Heart right ventricle (tissue), 16 donors: Measurements from ENCODE around the gene RPS29. TPM values are rescaled to one million over a fixed set of nuclear protein-coding genes. Genes with fewer than 3 reads are reported as not detected.

ENCODE experiments used
- ATAC-seq, 8 donors: fragments of 200-7000 bp; cut with Tn5 transposase; one replicate each; pipeline ENCODE4 v1.9.1; 2020; ENCODE audit warnings: mild to moderate bottlenecking in 8 of 8, moderate library complexity in 8 of 8, moderate number of reproducible peaks in 1 of 8
- DNase-seq, 2 donors: peaks; one replicate each; pipeline ENCODE4 v3.0.0-alpha.2; 2020
- H3K27ac ChIP-seq, 10 donors: fragments of 200-600 bp; sonication (generic) in 2 of 10; one replicate each; pipeline versions ENCODE4 v1.5.0 to v1.8.0; 2020 to 2022; ENCODE audit warnings: mild to moderate bottlenecking in 3 of 10
- H3K27me3 ChIP-seq, 7 donors: fragments of 200-600 bp; one replicate each; pipeline ENCODE4 v1.8.0; 2021 to 2022; ENCODE audit warnings: mild to moderate bottlenecking in 2 of 7
- H3K36me3 ChIP-seq, 9 donors: fragments of 200-600 bp; sonication (generic) in 1 of 9; one replicate each; pipeline versions ENCODE4 v1.5.0 to v1.8.0; 2020 to 2022; ENCODE audit warnings: mild to moderate bottlenecking in 2 of 9
- H3K4me1 ChIP-seq, 9 donors: fragments of 200-600 bp; sonication (generic) in 1 of 9; one replicate each; pipeline versions ENCODE4 v1.5.0 to v1.8.0; 2020 to 2022; ENCODE audit warnings: mild to moderate bottlenecking in 4 of 9
- H3K4me3 ChIP-seq, 10 donors: fragments of 200-600 bp; sonication (generic) in 2 of 10; one replicate each; pipeline versions ENCODE4 v1.5.0 to v1.8.0; 2020 to 2022; ENCODE audit warnings: mild to moderate bottlenecking in 7 of 10, moderate library complexity in 2 of 10
- H3K9me3 ChIP-seq, 11 donors: fragments of 200-600 bp in 10 of 11; sonication (generic) in 2 of 11; one replicate each; pipeline versions ENCODE4 v1.5.0 to v1.8.0; 2013 to 2022; ENCODE audit warnings: mild to moderate bottlenecking in 2 of 11, control low read depth in 1 of 11, moderate library complexity in 1 of 11
- WGBS, 2 donors: extraction: QIAGEN DNeasy Blood & Tissue Kit; methylation state at CpG; one replicate each; pipeline ENCODE4 v1.1.7; 2013; ENCODE audit warnings: inconsistent platforms in 1 of 2; 5-methylcytosine and 5-hydroxymethylcytosine counted together
- intact Hi-C, 10 donors: fragments of 100-400 bp; cut with DNase I; formaldehyde crosslinking; loops; one replicate each; pipeline versions ENCODE4 v1.11.1 to v1.14.2; 2022
- polyA plus RNA-seq, 2 donors: library from polyadenylated mRNA; stranded (reverse); fragments of 200-250 nt; gene quantifications; one replicate each; pipeline ENCODE4 v1.2.3, GENCODE V29; 2013
- total RNA-seq, 10 donors: library from RNA; stranded (reverse); fragmentation: NEBNext Ultra II Directional in 3 of 10; extraction: Animal tissue kit (Norgen Biotek cat#: 25700) in 3 of 10; gene quantifications; one replicate each; pipeline versions ENCODE4 v1.2.1 to v1.2.4, GENCODE V29; 2021 to 2023
- TF ChIP-seq, protein P1 (sequence below), 9 donors: fragments of 200-600 bp; sonication (generic) in 2 of 9; IDR thresholded peaks; one replicate each; pipeline versions ENCODE4 v1.5.0 to v1.8.0; 2021 to 2022; ENCODE audit warnings: antibody characterized with exemption in 9 of 9, mild to moderate bottlenecking in 5 of 9, moderate library complexity in 1 of 9
- donor health status: Arrhythmogenic right ventricular cardiomyopathy.
- donor health status: ischemic (EF 13 %, LVEDD 7.1; RV severe dilation, severe dysfunction).
- donor health status: healthy with polysubstance abuse.
- donor health status: DM: no; HTN: yes; CAD: no.
- donor health status: DM: no; HTN: no; CAD: no.
- donor health status: ischemic (EF 25% LVEDD 6.9; RV normal size, moderate dysfunction).
- donor health status: ischemic (EF 25% LVEDD 5.7; RV mildly dilated, moderate dysfunction).
- donor health status: healthy.
- donor health status: DM: yes; HTN: yes; CAD: no.
- donor health status: Ischemic cardiomyopathy.
- donor health status: ischemic (EF 35%, LVEDD 5.7; RV mildly dilated, moderate dysfunction).
- donor health status: nonischemic (EF 11% LVEDD 7.7; RV severe dilation, severe dysfunction).
- donor health status: DM: yes; HTN: yes; CAD: no.
- donor health status: PGD.
- donor health status: ischemic (EF 29% LVEDD 5.4; RV normal size, mild dysfunction).
- donor health status: nonischemic (EF 23%, LVEDD 6.1; RV moderate dilation, normal function).

The RPS29 gene
- total and polyA plus RNA-seq, 12 donors: 619 to 2,979 (median 752) TPM

DNA sequence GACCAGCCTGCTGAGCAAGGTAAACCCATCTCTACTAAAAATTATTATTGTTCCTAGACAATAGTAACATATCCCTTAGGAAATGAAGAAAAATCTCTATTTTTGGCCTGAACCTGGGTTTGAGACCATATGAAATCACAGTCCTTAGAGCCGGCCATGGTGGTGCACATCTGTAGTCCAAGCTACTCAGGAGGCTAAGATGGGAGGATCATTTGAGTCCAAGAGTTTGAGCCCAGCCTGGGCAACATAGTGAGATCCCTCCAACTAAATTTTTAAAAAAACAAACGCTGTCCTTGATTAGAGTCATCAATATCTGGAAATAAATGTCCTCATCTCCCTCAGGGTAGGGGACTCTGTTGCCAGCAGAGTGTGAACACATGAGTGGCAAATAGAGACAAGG lies 34.6 kb downstream of the RPS29 start:
- no peak for DNase-seq
- ATAC-seq: no peak
- no peaks in the 10 kb centered on the region for H3K9me3 ChIP-seq
- H3K27ac ChIP-seq: no peak overlapping the region
- H3K36me3 ChIP-seq: no peaks in the 10 kb centered on the region
- H3K4me1 ChIP-seq: no peaks in the 10 kb centered on the region
- H3K27me3 ChIP-seq: no peaks in the 10 kb centered on the region
- H3K4me3 ChIP-seq: no peak overlapping the region
- intact Hi-C loops: no loop called here
- TF ChIP-seq, protein P1, sequence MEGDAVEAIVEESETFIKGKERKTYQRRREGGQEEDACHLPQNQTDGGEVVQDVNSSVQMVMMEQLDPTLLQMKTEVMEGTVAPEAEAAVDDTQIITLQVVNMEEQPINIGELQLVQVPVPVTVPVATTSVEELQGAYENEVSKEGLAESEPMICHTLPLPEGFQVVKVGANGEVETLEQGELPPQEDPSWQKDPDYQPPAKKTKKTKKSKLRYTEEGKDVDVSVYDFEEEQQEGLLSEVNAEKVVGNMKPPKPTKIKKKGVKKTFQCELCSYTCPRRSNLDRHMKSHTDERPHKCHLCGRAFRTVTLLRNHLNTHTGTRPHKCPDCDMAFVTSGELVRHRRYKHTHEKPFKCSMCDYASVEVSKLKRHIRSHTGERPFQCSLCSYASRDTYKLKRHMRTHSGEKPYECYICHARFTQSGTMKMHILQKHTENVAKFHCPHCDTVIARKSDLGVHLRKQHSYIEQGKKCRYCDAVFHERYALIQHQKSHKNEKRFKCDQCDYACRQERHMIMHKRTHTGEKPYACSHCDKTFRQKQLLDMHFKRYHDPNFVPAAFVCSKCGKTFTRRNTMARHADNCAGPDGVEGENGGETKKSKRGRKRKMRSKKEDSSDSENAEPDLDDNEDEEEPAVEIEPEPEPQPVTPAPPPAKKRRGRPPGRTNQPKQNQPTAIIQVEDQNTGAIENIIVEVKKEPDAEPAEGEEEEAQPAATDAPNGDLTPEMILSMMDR (IDR thresholded peaks at IDR 0.05): no peak
- 81 to 91% methylated on average over 2 of the region's 2 CpGs for WGBS, 2 donors

DNA sequence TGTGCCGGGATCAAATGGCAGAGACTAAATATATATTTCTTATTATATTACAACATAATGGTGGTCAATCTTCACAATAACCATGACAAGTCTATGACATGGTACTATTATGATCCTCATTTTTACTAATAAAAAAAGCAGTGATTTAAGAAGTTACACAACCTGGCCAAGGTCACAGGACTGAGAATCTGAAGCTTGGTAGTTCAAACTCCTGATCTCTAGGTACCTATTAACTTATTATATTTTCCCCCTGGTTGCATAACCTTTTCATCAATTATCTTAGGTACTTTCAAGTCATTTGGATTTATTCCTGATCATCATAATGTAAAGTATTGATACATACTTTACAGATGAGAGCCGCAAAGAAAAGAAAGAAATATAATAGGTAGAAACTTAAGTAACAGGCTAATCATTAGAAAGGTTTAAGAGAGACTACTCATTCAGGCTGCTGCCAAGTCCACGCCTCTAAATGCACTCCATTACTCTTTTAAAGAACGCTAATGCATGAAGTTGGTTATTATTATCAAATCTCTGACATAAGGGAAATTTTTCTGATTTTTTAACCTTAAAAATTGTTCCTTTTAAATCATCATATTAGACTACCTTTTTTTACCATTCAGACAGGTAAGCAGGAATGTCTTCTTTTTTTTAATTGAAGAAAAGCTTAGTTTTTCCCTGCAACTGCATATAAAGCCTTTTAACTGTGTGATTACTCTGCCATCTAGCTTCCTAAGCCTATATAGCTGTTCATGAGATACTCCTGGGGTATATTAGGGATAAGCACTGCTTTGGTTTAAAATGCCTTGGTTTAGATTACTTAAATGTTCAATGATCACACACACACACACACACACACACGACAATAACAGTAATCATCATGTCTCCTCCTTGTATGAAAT lies 35.6 kb downstream of the RPS29 start:
- Histone ChIP-seq H3K9me3 (no peaks in the 10 kb centered on the region), H3K27ac (no peak overlapping the region), H3K27me3 (no peaks in the 10 kb centered on the region), H3K4me1 (no peaks in the 10 kb centered on the region), H3K4me3 (no peak overlapping the region), H3K36me3 (no peaks in the 10 kb centered on the region)
- intact Hi-C loops: no loop called here
- TF ChIP-seq, protein P1 (IDR thresholded peaks at IDR 0.05): peak in 3 of 9 donors; percentile 19 to 25 (median 23)
- 71 to 74% methylated on average over 5 of the region's 5 CpGs for WGBS, 2 donors
- DNase-seq (no peak), ATAC-seq (no peak)

DNA sequence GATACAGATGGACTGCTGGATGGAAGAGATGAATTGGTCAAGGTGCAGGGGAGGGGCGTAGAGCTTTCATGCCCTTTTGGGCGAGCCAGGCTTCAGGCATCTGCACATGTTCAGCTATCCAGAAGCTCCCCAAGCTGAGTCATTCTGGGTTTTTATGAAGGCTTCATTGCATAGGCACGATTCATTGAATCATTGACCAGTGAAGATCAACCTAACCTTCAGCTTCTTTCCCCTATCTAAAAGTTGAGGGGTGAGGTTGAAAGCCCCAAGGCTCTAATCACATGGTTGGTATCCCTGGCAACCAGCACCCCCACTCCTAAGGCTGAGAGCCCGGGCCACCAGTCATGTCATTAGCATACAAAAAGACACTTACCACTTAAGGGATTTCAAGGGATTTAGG lies 36.3 kb downstream of the RPS29 start:
- intact Hi-C loops: no loop called here
- WGBS, 2 donors: 64 to 75% methylated on average over 4 of the region's 4 CpGs
- Histone ChIP-seq H3K36me3 (no peaks in the 10 kb centered on the region), H3K27ac (no peak overlapping the region), H3K9me3 (no peaks in the 10 kb centered on the region), H3K4me1 (no peaks in the 10 kb centered on the region), H3K27me3 (no peaks in the 10 kb centered on the region), H3K4me3 (no peak overlapping the region)
- TF ChIP-seq, protein P1 (IDR thresholded peaks at IDR 0.05): no peak
- ATAC-seq (no peak), DNase-seq (no peak)

DNA sequence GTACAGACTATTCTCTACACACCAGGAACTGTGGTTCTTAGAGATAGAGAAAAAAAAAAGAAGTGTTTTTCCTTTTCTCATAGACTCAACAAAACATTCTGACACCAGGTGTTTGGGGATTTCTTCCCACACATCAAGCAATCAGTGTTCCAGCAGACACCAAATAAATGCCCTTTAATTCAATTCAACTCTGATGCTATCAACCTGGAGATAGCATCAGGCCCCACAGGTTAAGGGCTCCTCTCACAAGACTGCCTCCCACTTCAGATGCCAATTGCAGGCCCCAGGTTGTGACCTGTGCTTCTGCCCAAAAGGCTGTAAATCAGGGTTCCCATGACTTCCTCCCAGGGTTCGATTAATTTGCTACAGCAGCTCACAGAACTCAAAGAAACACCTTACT lies 36.7 kb downstream of the RPS29 start:
- H3K36me3 ChIP-seq: no peaks in the 10 kb centered on the region
- H3K9me3 ChIP-seq: no peaks in the 10 kb centered on the region
- no peak overlapping the region for H3K4me3 ChIP-seq
- DNase-seq (no peak), ATAC-seq (no peak)
- intact Hi-C loops: no loop called here
- no peak overlapping the region for H3K27ac ChIP-seq
- no peaks in the 10 kb centered on the region for H3K4me1 ChIP-seq
- H3K27me3 ChIP-seq: no peaks in the 10 kb centered on the region
- TF ChIP-seq, protein P1 (IDR thresholded peaks at IDR 0.05): no peak
- 78 to 79% methylated on average over 1 of the region's 1 CpG for WGBS, 2 donors
